ENCODE results near the gene GRK5. TPM values are rescaled to one million over a fixed set of nuclear protein-coding genes. Genes with fewer than 3 reads are reported as not detected.

Gene GRK5
- total and polyA plus RNA-seq, 7 donors, result 7.9 to 32.4 (median 19.8) TPM

DNA sequence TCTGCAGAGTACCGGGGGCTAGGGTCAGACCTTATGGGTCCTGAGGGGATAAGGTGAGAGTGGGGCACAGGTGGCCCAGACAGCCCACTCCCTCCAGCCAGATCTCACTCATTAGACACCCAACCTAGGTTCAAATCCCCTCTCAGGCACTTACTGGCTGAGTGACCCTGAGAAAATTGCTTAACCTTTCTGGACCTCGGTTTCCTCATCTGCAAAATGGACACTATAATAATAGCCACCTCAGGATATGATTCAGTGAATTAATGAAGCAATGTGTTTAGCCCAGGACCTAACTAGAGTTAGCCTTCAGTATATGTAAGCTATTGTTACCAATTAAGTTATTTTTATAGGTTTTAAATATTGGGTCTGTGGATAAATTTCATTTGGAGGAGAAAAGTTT is 212.6 kb downstream of the GRK5 start:
- Histone ChIP-seq H3K27me3 (no peaks in the 10 kb centered on the region), H3K4me1 (peaks cover 0 to 12% (median 3%) of the 10 kb centered on the region in 4 donors), H3K9me3 (no peaks in the 10 kb centered on the region), H3K27ac (no peak overlapping the region), H3K36me3 (peaks cover 0 to 12% (median 0%) of the 10 kb centered on the region in 4 donors), H3K4me3 (no peak overlapping the region)
- intact Hi-C loops (cut with DNase I), result loop anchor here (2.0 to 5.0 kb wide), 2 partner anchors 21 to 138 kb away; no protein-coding TSS in a partner anchor
- no peak for DNase-seq
- WGBS, 2 donors, result 86 to 96% methylated on average over 2 of the region's 2 CpGs
- TF ChIP-seq POLR2AphosphoS5 (IDR thresholded peaks at IDR 0.05) (no peak), POLR2A (IDR thresholded peaks at IDR 0.05) (no peak), CTCF (IDR thresholded peaks at IDR 0.05) (no peak)

- Histone ChIP-seq H3K9me3 (no peaks in the 10 kb centered on the region), H3K27ac (peak overlapping the region in 2 of 4 donors; percentile 33 to 51), H3K4me1 (peaks cover 0 to 6% (median 3%) of the 10 kb centered on the region in 4 donors), H3K4me3 (no peak overlapping the region), H3K36me3 (peaks cover 0 to 25% (median under 1%) of the 10 kb centered on the region in 4 donors), H3K27me3 (no peaks in the 10 kb centered on the region)
- 77 to 82% methylated on average over 13 of the region's 13 CpGs for WGBS, 2 donors
- intact Hi-C loops (cut with DNase I), result no loop called here
- TF ChIP-seq CTCF (IDR thresholded peaks at IDR 0.05), result no peak
- TF ChIP-seq EP300 (IDR thresholded peaks at IDR 0.05), result no peak
- TF ChIP-seq POLR2A (IDR thresholded peaks at IDR 0.05), result no peak
- no peak for TF ChIP-seq POLR2AphosphoS5 (IDR thresholded peaks at IDR 0.05)
- DNase-seq, result no peak
Observed at GRCh38 chr10:119420950-119421875, 213.8 kb downstream of the GRK5 start.

- no peak for TF ChIP-seq EP300 (IDR thresholded peaks at IDR 0.05)
- no peak for TF ChIP-seq POLR2A (IDR thresholded peaks at IDR 0.05)
- TF ChIP-seq CTCF (IDR thresholded peaks at IDR 0.05), result no peak
- no peak for TF ChIP-seq POLR2AphosphoS5 (IDR thresholded peaks at IDR 0.05)
- Histone ChIP-seq H3K27ac (peak overlapping the region in 2 of 4 donors; percentile 33 to 51), H3K9me3 (no peaks in the 10 kb centered on the region), H3K4me3 (no peak overlapping the region), H3K27me3 (no peaks in the 10 kb centered on the region), H3K36me3 (peaks cover 0 to 33% (median 9%) of the 10 kb centered on the region in 4 donors), H3K4me1 (peaks cover 0 to 6% (median 3%) of the 10 kb centered on the region in 4 donors)
- DNase-seq, result no peak
- intact Hi-C loops (cut with DNase I), result no loop called here
- 48 to 75% methylated on average over 11 of the region's 11 CpGs for WGBS, 2 donors
Observed at GRCh38 chr10:119421891-119422681, 214.7 kb downstream of the GRK5 start.

DNA sequence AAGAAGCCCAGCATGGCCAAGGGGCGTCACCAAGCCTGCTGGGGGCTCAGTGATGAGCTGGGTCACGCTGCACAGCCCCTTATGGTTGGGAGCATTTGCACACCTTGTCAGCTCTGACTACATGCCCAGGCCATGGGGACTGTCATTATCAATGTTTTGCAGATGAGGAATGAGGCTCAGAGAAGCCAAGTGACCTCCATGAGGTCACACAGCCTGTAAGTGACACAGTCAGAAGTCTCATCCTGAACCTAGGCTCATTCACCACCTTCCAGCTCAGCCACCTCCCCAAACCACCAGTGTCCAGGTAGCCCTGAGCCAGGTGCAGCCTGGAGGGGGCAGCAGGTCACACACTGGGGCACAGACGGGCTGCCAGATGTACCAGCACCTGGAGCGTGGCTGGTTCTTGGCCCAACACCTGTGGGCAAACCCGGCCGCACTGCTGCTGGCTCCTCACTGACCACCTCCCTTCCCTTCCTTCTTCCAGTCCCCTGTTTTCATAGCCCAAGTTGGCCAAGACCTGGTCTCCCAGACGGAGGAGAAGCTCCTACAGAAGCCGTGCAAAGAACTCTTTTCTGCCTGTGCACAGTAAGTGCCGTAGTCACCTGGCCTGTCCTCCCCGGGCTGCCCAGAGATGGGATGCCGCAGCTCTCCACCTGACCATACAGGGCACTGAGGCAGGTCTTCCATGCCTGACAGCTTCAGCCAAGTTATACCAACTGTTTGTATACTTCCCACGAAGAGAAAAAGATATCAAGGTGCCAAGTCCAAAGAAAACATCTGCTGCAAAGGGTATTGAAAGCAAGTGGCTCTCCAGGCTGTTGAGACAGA is 215.5 kb downstream of the GRK5 start:
- H3K9me3 ChIP-seq, result no peaks in the 10 kb centered on the region
- peak overlapping the region in 1 of 4 donors; percentile 51 for H3K27ac ChIP-seq
- intact Hi-C loops (cut with DNase I), result no loop called here
- peaks cover 0 to 41% (median 17%) of the 10 kb centered on the region in 4 donors for H3K36me3 ChIP-seq
- no peaks in the 10 kb centered on the region for H3K27me3 ChIP-seq
- H3K4me3 ChIP-seq, result no peak overlapping the region
- TF ChIP-seq POLR2A (IDR thresholded peaks at IDR 0.05), result no peak
- no peak for TF ChIP-seq POLR2AphosphoS5 (IDR thresholded peaks at IDR 0.05)
- no peak for TF ChIP-seq CTCF (IDR thresholded peaks at IDR 0.05)
- no peak for TF ChIP-seq EP300 (IDR thresholded peaks at IDR 0.05)
- DNase-seq, result no peak
- peaks cover 0 to 6% (median 2%) of the 10 kb centered on the region in 4 donors for H3K4me1 ChIP-seq
- 85 to 92% methylated on average over 12 of the region's 12 CpGs for WGBS, 2 donors

All from sigmoid colon (tissue), 7 donors.